ENCODE measurements around the gene FOLR2. TPM values are rescaled to one million over a fixed set of nuclear protein-coding genes. Genes with fewer than 3 reads are reported as not detected.

FOLR2 gene
- total RNA-seq, 1 donor from 2014 or later, result not detected

GRCh38 chr11:72229336-72229924, 12.8 kb downstream of the FOLR2 start:
- no peak for DNase-seq (ENCODE audit: extremely low read depth, low read depth, low spot score)

DNA sequence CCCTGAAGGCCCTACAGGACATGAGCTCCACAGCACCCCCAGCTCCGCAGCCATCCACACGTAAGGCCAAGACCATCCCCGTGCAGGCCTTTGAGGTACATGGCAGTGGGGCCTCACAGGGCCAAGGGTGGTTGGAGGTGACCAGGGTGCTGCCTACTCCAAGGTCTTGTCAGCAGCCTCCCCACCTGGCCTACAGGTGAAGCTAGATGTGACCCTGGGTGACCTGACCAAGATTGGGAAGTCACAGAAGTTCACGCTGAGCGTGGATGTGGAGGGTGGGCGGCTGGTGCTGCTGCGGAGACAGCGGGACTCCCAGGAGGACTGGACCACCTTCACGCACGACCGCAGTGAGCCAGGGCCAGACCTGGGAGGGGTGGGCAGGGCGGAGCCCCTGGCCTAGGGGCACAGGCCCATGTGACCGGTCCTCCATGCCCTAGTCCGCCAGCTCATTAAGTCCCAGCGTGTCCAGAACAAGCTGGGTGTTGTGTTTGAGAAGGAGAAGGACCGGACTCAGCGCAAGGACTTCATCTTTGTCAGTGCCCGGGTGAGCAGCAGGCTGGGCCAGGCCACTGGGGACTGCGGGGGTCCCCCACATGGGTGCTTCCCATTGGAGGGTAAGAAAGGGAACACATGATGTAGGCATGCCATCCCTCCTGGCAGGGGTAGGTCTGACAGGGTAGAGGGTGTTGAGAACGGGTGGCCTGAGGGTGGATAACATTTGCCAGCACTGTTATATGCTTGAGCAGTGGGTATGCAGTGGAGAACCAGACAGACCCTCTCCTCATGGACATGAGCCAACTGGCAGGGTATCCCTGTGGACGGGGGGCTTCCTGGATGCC, 13.6 kb downstream of the FOLR2 start:
- no peak for DNase-seq (ENCODE audit: extremely low read depth, low read depth, low spot score)

DNA sequence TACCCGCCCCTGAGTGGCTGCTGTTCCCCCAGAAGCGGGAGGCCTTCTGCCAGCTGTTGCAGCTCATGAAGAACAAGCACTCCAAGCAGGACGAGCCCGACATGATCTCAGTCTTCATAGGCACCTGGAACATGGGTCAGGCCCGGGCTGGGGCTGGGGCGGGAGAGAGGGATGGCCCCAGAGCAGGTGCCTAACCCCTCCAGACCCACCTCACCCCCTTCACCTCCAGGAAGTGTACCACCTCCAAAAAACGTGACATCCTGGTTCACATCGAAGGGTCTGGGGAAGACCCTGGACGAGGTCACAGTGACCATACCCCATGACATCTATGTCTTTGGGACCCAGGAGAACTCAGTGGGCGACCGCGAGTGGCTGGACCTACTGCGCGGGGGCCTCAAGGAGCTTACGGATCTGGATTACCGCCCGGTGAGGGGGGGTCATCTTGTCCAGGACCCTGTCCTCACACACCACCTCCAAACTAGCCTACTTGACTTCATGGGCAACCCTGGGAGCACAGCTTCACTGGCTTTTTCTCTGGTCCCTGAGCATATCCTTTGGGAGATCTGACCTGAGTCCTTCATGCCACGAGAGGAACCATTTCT, 14.3 kb downstream of the FOLR2 start:
- no peak for DNase-seq (ENCODE audit: extremely low read depth, low read depth, low spot score)

GRCh38 chr11:72231396-72232259, 15.0 kb downstream of the FOLR2 start:
- DNase-seq (ENCODE audit: extremely low read depth, low read depth, low spot score), result no peak

GRCh38 chr11:72232260-72233055, 15.9 kb downstream of the FOLR2 start:
- no peak for DNase-seq (ENCODE audit: extremely low read depth, low read depth, low spot score)

- DNase-seq (ENCODE audit: extremely low read depth, low read depth, low spot score), result no peak
Observed at GRCh38 chr11:72233056-72233772, 16.6 kb downstream of the FOLR2 start.

GRCh38 chr11:72233773-72234513, 17.3 kb downstream of the FOLR2 start:
- DNase-seq (ENCODE audit: extremely low read depth, low read depth, low spot score), result no peak

DNA sequence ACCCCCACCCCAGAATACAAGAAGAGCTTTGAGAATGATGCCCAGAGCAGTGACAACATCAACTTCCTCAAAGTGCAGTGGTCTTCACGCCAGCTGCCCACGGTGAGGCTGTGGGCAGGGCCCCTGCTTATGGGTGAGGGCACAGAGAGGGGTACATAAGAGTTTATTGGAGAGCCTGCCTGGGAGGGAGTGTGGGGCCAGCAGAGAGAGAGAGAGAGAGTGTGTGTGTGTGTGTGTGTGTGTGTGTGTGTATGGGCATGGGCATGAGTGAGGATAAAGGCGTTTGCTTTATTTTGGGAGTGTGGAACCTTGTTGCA, 17.9 kb downstream of the FOLR2 start:
- DNase-seq (ENCODE audit: extremely low read depth, low read depth, low spot score), result no peak

DNA sequence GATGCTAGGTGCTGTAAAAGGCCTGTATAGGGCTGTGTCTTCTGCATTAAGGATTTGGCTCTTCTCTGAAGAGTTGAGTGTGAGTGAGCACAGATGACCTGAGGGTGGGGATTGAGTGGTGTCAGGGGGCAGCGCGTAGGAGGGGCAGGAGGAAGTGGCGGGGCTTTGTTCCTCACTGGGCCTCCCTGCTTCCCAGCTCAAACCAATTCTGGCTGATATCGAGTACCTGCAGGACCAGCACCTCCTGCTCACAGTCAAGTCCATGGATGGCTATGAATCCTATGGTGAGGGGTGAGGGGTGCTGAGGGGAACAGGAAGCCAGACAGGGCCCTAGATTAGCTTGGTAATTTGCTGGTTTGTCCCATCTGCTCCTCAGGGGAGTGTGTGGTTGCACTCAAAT, 18.3 kb downstream of the FOLR2 start:
- no peak for DNase-seq (ENCODE audit: extremely low read depth, low read depth, low spot score)

- no peak for DNase-seq (ENCODE audit: extremely low read depth, low read depth, low spot score)
Observed at GRCh38 chr11:72235351-72236057, 18.9 kb downstream of the FOLR2 start.

DNA sequence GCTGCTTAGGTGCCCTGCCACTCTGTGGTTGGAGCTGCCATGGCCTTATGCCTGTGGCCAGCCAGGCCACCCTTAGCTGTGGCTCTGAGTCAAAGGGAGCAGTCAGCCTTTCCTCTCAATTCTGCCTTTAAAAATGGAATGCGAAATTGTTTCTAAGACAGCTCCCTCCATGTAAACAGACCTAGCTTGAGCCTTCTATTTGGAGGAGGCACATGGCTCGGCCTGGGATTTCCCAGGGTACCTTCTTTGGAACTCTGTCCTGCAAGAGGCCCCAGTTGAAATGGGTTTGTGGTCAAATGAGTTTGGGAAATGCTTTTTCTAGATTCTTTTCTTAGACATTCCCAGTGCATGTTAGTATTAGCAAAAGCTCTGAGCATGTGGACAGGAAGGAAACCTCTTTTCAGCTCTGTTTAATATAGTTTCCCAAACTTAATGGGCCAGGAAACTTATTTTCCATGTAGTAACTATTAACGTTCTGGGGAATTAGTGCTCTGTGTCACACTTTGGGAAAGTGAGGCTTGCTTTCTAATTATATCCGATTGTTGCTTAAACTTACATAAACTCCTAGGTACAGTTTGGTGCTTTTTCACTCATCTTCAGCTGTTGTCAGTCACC, 19.6 kb downstream of the FOLR2 start:
- no peak for DNase-seq (ENCODE audit: extremely low read depth, low read depth, low spot score)

GRCh38 chr11:72236774-72237111, 20.1 kb downstream of the FOLR2 start:
- DNase-seq (ENCODE audit: extremely low read depth, low read depth, low spot score), result no peak

- no peak for DNase-seq (ENCODE audit: extremely low read depth, low read depth, low spot score)
Observed at GRCh38 chr11:72237112-72237931, 20.7 kb downstream of the FOLR2 start.

- DNase-seq (ENCODE audit: extremely low read depth, low read depth, low spot score), result peak; percentile 16
Observed at GRCh38 chr11:72238040-72238450, 21.5 kb downstream of the FOLR2 start.

DNA sequence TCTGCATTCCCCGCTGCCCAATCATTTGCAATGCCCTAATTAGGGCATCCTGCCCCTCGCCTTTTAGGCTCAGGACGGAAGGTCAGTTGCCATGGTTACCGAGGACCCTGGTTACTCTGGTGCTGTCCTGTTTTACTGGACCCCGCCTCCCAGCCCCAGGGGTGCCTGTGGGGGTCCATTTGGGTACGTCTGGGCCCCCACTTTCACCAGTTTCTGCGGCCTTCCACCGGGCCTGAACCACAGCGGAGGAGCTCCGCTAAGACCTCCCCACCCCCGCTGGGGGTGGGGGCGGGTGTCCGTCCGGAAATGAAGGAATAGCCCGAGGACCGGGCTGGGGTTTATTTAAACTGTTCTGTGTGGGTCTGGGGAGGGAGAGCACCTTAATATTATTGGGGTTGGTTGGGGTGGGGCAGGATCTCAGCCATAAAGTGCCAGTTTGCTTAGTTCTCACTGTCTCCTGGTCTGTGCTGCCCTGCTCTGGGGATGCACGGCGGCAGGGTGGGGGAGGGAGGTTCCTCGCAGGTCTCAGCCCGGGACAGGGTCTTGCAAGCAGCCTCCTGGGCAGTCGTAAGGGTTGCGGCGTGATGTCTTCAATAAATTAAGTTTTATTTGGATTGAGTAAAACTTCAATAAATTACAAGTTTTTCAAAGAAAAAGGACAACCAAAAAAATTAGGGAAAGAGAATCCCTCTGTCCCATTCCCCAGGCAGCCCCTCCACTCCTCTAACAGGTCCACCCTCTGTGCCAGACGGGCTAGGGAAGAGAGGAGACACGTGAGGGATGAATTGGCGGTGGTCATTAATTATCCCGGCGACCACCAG, 22.1 kb downstream of the FOLR2 start:
- no peak for DNase-seq (ENCODE audit: extremely low read depth, low read depth, low spot score)

GRCh38 chr11:72239313-72239848, 22.8 kb downstream of the FOLR2 start:
- no peak for DNase-seq (ENCODE audit: extremely low read depth, low read depth, low spot score)

Data from glomerular endothelial cell (primary cell).